IPS DF 19.7 (cell line): Measurements from ENCODE around the gene SDK2.

ENCODE experiments used
- DNase-seq: peaks from one replicate; pipeline ENCODE4 v3.0.0-alpha.2; 2013; ENCODE audit warnings: low read depth, low spot score

Gene SDK2

DNA sequence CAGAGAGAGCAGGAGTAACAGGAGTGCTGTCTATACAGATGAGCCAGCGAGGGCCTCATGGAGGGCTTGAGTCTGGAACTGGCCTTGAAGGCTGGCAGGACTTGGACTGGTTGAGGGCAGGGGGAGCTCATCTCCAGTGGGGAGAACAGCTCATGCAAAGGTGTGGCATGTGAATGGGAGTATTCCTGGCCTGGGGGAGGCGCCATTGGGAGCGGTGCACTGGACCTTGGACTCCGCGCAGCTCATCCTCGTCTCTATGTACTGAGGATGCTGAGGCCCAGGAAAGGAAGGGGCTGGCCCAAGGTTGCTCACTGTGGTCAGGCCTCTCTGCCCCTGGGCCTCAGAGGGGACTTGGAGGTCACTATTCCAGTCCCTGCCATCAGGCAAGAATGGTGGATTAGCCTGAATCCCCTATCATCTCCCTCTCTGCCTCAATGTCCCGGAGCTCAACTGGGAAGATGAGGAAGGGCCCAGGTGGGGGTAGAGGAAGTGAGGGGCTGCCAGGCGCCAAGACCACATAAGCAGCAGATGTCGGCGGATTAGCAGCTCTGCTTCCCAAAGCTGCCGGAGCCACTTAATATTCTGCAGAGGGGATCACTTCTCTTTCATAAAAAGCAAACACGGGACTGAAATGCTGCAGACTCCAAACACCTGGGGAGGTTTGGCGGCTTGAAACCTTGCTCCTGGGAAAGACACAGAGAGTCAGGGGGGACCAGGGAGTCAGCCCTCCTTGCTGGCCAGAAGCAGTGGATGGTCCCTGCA is 88.9 kb downstream of the SDK2 start:
- DNase-seq: no peak

DNA sequence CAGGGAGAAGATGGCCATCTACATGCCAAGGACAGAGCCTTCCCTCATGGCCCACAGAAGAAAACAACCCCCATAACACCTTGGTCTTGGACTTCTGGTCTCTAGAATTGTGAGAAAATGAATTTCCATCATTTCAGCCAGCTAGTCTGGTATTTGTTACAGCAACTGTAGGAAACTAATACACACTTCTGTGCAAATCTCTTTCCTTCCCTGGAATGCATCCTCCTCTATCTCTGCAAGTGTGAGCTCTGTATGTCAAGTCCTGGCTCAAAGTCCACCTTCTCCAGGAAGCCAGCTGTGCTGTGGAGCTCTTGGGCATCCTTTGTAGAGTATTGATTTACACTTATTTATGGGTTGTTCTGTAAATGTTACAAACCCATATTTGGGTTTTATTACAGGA is 89.7 kb downstream of the SDK2 start:
- DNase-seq: no peak

DNA sequence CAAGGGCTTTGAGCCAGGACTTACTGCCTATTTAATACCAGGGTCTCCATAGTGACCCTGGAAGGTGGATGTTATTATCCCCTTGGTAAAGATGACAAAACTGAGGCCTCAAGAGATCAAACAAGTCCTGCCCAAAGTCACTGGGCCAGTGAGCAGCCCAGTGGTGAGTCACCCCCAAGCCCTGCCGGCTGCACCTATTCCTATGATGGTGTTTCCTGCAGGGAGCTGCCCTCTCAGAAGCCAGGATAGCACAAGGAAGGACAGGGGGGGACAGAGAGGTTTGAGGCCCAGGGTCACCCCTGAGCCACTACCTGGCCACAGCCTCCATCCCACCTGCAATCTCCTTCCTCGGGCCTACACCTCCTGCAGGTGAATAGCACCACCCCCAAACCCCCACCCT is 90.9 kb downstream of the SDK2 start:
- no peak for DNase-seq

DNA sequence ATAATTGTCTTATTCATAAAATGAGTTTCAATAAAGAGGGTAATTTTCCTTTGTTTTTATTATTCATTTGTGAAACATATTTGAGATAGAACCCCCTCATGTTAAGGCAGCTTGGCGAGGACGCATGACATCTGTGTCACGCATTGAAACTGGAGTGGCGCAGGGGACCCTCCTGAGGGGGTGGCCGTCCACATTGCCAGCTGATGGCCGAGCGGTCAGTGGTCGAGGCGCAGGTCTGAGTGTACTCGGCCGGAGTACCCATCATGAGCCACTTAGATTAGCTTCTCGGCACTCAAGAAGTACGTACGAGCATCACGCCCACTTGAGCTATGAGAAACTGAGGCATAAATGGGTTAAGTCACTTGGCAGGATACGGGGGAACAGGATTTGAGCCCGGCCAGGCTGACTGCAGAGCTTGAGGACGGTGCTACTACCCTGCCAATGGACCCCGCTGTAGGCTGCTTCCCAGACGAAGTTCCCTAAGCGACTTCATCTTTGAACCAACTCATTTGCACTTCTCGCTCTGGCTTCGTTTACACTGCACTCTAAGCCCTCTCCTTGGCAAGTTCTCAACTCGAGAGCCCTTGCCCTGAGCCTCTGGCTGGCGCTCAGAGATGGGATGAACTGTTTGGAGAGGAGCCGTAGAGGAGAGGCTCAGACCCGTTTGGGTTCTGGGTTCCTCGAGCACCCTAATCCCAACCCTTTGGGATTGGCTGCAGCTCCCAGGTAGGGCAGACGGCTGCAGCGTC is 91.8 kb downstream of the SDK2 start:
- no peak for DNase-seq

DNA sequence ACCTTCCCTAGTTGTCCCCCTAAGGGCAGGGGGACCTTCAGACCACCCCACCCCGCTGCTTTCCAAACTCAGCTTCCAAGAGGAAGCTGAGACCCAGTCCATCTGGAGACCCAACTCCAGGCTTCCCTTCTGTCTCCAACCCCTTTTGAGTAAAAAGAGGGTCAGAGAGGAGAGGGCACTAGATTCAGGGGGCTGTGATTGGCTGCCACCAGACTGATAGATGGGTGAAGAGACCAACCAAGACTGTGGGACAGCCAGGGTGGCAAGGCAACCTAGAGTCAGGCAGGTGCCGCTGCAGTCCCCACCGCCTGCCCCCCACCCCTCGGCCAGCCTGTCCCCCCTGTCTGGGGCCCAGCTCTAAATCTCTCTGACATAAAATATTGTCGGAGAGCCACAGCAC is 92.5 kb downstream of the SDK2 start:
- DNase-seq: no peak

DNA sequence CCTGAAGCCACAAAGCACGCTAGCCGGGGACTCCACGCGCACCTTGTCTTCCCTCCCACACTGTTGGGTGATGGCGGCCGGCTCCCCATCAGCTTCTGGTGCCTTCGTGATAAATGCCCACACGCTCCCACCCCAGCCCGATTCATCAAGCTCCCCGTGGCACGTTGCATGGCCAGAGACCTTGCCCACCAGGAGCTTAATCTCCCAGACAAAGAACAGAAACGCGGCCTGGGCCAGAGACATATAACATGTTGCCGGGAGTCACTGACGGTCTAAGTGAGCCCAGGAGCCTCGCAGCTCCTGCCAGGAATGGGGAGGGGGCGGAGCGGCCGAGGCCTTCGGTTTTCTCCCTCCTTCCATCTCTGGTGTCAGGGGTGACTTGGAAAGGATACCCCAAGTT is 93.1 kb downstream of the SDK2 start:
- DNase-seq: no peak

DNA sequence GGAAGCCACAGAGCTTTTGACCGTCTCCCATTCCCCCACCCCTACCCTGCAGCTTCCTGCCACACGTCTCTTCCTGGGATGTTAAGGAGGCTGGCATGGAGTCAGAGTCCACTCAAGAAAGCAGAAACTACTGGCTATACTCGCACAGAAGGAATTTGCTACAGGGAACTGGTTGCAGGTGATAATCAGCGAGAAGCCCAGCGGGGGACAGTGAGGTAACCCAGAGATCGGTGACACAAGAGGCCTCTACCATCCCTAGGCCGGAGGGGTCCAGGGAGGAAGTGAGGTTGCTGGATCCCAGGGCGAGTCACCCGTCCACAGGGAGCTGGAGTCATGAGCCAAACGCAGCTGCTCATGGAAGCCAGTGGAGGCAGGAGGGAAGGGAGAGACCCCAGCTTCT is 93.7 kb downstream of the SDK2 start:
- DNase-seq: no peak

DNA sequence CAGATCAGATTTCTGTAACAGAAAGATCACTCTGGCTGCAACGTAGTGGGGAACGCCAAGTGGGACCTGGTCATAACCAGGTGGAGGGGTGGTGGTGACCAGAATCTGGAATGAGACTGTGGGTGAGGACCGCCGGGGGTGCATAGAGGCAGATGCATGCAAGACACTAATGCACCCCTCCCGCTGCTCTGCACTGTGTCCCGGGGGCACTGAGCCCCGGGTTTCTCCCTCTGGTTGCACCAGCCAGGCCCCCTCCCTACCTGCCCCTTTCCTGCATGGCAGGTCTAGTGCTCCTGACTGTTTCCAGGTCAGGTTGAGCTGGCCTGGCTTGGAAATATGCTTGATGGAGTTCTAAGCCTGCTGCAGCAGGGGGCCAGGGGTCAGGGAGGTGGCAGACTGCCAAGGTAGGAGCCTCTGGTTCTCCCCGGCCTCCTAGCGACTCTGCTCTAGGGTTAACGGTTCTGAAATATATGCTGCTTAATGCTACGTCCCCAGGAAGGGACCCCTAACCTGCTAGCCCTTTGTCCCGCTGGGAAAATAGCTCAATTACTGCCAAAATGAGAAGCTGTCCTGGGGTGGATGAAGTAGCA is 94.3 kb downstream of the SDK2 start:
- DNase-seq: no peak

DNA sequence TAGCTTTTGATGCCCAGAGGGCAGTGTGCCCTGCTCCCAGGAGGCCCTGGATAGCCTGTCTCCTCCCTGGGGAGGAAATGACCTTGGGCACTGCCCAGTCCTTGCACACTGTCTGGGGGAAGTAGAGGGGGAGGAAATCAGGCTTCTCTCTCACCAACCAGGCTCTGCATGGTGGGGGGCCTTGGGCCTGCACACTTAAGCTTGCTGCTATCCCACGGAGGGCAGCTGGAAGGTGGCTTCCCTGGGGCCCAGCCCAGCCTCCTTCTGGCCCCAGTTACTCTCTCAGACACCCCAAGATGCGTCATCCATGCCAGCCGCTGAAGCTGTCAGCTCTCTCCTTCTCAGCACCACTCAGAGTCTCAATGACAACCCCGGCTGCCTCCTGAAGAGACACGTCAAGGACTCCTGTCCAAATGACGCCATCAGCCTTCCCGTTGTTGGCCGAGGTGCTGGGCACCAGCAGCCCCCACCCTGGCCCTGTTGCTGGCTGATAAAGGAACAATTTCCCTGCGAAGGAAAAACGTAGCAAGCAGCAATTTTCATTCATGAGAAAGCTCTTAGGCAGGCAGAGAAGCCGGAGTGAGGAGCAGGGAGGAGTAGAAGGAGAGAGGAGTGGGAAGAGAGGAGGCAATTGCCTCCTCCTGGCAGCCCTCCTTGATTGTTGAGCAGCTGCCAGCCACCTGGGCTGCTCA is 95.5 kb downstream of the SDK2 start:
- no peak for DNase-seq

DNA sequence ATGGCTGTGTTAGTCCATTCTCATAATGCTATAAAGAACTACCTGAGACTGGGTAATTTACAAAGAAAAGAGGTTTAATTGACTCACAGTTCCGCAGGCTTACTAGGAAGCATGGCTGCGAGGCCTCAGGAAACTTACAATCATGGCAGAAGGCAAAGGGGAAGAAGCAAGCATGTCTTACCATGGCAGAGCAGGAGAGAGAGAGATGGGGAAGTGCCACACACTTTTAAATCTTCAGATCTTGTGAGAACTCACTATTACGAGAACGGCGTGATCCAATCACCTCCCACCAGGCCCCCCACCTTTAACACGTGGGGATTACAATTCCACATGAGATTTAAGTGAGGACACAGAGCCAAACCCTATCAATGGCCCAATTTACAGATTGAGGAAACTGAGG is 96.5 kb downstream of the SDK2 start:
- DNase-seq: no peak

DNA sequence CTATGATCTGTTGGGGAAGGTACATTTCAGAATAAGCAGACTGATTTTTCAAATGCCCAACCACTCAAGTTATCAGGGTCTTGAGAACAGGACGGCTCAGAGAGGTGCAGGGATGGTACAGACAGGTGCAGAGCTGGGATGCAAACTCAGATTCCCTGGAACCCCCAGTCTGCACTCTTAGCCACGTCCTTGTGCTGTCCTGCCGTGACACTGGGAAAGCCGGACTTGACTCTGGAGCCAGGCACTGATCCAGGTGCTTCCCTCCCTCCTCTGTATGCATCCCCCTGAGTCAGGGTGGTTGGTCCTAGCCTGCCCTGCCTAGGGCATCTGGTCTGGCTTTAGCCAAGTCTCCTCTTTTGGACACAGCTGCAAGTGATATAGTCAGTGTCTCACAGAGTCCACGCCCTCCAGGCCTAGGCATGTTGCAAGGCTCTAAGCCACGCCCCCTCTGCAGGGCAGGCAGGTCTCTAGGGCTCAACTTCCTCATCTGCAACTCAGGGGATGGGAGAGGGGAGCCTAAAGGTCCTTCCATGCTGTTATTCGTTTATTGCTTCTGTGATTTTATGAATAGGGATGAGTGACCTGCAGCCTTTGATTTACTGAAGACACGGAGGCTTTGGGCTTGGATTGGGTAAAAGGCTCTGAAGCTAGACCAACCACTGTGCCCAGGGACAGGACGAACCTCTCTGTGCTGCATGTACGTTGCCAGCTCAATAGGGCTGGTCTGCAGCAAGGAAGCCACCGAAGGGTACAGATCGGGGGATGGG is 97.3 kb downstream of the SDK2 start:
- no peak for DNase-seq

DNA sequence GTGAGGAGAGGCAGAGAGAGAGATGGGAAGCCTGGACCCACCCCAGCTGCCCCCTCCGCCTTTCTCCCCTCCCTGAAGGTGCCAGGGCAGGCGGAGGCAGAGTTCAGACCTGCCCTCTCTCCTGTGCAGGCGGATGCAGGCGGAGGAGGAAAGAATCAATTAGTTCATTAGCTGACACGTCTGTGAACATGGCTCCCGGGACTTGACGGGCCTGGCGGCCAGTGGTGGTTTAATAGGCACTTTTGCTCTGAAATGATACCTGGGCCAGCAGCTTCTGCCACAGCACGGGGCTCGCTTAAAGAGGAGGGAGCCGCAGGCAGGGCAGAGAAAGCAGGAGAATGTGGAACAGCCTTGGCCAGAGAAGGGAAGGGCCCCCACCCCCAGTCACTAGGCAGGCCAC is 98.1 kb downstream of the SDK2 start:
- DNase-seq: no peak

DNA sequence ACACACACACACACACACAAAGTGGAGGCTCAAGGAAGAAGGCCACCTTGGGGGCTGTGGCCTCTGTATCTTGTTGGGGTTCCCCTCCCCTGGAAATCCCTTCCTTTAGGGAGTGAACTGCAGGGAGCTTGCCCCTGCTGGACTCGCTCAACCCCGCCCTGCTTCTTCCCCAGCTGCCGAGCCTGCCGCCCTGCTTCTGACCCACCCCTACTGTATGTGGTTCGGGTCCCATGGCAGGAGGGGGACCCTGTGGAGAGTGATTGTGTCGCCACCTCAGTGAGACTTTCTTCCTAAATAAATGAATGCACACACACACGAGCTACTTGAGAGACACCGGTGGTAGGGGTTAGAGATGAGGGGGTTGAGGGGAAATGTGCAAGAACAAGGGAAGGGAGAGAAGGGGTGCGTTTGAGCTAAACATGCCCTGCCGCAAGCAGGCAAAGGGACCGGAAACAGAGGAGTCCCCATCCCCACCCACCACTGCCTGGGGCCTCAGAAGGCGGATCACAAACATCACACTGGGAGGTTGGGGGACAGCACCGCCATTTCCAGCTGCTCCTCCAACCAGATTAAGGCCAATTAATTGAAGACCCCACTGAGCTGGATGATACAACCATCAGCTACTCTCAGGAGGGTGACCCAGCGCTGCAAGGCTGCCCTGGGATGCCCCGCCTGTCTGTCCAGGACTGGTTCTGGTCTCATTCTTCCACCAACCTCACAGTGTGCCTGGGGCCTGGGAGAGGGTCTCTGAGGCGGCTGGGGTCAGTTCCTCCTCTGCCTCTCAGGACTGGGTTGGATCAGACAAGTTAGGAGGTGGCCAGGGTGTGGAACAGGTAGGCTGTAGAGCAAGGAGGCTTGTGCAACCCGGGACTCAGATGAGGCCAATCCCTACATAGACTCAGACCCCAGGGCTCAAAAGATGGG is 98.9 kb downstream of the SDK2 start:
- DNase-seq: no peak

DNA sequence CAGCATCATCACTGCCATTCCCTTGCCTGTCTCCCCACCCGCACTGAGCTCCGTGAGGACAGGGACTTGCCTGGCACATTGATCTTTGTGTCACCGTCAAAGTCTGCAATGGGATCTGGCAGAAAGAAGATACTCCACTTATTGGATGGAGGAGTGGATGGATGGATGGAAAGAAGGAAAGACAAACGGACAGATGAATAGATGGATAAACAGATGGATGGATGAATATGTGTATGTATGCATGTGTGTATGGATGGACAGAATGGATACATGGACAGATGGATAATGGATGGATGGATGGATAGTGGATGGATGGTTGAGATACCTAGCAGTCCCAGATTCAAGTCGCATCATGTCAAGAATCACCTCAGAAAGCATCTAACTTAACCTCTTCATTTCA is 99.9 kb downstream of the SDK2 start:
- DNase-seq: no peak

DNA sequence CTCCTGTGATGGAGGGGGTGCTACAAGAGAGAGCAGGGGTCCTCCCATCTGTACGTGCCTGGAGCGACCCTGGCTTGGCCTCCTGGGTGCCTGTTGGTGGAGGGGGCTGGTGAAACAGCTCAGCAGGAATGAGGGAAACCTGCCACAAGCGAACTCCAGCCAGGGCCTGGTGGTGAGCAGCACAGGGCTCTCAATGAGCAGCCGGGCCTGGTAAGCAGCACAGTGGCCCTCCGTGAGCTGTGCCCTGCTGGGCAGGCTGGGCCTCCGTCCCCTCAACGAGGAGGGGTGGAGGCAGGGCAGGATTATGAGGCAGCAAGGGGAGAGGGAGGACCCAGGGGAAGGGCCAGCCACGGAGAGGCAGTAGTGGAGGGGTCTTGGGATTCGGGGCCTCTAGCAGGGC is 101.9 kb downstream of the SDK2 start:
- no peak for DNase-seq

DNA sequence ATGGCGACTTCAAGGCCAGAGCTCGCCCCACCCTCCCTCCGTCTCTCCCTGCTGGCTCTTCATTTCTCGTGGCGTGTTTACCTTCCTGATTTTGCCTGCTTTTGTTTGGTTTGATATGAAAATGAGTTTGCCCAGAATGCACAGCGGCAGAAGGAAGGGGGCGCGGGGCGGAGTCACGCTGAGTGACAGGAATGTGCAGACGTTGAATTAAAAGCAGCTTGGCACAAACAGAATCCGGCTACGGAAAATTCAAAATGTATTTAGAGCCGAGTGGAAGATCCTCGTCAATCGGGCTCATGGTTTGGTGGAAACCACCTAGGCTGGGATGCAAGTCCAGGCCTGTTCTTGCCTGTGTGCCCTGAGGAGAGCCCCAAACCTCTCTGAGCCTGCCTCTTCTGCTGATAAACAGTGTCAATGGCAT is 102.7 kb downstream of the SDK2 start:
- no peak for DNase-seq

DNA sequence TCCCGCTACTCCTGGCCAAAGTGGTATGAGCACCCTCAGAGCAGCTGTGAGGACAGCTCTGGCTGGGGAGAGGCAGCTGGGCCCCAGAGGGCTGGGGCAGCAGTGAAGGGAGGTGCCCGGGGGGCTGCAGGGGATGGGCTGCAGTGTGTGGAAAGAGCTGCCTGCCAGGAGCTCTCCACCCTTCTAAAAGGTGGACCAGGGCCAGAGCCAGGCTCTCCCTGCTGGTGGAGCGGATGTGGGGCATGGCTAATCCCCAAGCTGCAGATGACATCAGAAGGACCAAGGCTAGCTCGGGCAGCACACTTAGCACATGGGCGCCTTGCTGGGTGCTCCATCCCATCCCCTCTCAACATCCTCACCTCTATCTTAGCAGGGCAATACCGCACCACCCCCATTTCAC is 103.1 kb downstream of the SDK2 start:
- DNase-seq: no peak

DNA sequence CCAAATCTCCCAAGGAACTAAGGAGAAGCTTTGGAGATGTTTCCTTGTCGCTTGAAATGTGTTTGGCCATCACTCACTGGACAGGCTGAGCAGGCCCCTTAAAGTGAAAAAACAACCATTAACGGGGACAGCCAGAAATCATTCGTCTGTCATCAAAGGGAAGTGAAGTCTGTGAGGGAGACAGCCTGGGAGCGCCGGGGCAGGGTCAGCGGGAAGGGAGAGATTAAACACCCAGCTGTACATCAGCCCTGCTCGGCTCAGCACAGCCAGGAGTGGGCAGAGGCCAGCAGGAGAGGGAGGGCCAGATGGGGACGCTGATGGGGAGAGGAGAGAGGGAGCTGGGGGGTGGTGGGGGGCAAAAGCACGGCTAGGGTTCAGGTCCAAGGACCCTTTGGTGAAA is 105.1 kb downstream of the SDK2 start:
- DNase-seq: no peak

DNA sequence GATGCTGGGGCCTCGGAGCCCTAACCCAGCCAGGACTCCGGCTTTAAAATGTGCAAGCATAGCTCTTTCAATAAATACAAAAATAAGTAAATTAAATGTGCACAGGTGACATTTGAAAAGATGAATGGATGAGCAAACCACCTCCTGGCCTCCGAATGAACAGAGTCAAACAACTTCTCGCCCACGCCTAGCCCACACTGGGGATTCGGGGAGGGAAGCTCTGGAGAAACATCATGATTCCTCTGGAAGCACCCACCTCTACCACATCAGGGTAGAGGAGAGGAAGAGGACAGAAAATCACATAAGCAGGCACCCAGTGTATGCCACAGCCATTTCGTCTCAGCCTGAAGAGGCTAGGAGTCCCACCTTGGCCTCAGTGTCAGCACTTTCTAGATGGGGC is 105.8 kb downstream of the SDK2 start:
- no peak for DNase-seq
